Gastroesophageal sphincter (tissue), 4 donors: ENCODE measurements around the gene SERINC2. TPM values are rescaled to one million over a fixed set of nuclear protein-coding genes. Genes with fewer than 3 reads are reported as not detected.

Experiments
- ATAC-seq: fragments of 150-250 bp; one replicate; pipeline ENCODE4 v1.9.1; 2016; ENCODE audit warnings: mild to moderate bottlenecking, moderate library complexity
- H3K27ac ChIP-seq, 4 donors: fragments of 200-600 bp; sonication (generic) in 3 of 4; 1 replicate in 3 of 4; 2 replicates in 1 of 4; pipeline ENCODE4 v1.5.1; 2016 to 2019
- H3K27me3 ChIP-seq: fragments of 200-600 bp; sonication (generic); one replicate; pipeline ENCODE4 v1.5.1; 2019
- H3K36me3 ChIP-seq, 2 donors: fragments of 200-600 bp; sonication (generic); one replicate each; pipeline ENCODE4 v1.5.1; 2019; ENCODE audit warnings: control low read depth in 1 of 2
- H3K4me1 ChIP-seq, 3 donors: fragments of 200-600 bp; sonication (generic); 1 replicate in 2 of 3; 2 replicates in 1 of 3; pipeline ENCODE4 v1.5.1; 2016 to 2019; ENCODE audit warnings: control low read depth in 2 of 3
- H3K4me3 ChIP-seq, 2 donors: fragments of 200-600 bp; sonication (generic); one replicate each; pipeline ENCODE4 v1.5.1; 2019; ENCODE audit warnings: mild to moderate bottlenecking in 1 of 2, moderate library complexity in 1 of 2
- H3K9me3 ChIP-seq, 3 donors: fragments of 200-600 bp; sonication (generic); one replicate each; pipeline ENCODE4 v1.5.1; 2017 to 2019; ENCODE audit warnings: control low read depth in 2 of 3
- EP300 ChIP-seq: sonication (generic); formaldehyde crosslinking; IDR thresholded peaks from one replicate; pipeline ENCODE4 v1.6.1; 2017; ENCODE audit warnings: antibody characterized with exemption, mild to moderate bottlenecking
- POLR2A ChIP-seq, 2 donors: fragments of 450-650 bp; IDR thresholded peaks; one replicate each; pipeline ENCODE4 v1.6.1; 2017; ENCODE audit warnings: antibody characterized with exemption in 2 of 2, mild to moderate bottlenecking in 2 of 2, moderate library complexity in 1 of 2
- POLR2AphosphoS5 ChIP-seq: sonication (generic); formaldehyde crosslinking; IDR thresholded peaks from one replicate; pipeline ENCODE4 v1.6.1; 2017; ENCODE audit warnings: antibody characterized with exemption
- WGBS, 2 donors: methylation state at CpG; one replicate each; pipeline ENCODE4 v1.1.5; 2018; ENCODE audit warnings: low coverage in 1 of 2; 5-methylcytosine and 5-hydroxymethylcytosine counted together
- total RNA-seq, 4 donors: library from RNA; depleted of rRNA; stranded (reverse); fragments of >200 nt; gene quantifications; one replicate each; pipeline ENCODE4 v1.1.0, GENCODE V29; 2016
- TF ChIP-seq, protein P1 (sequence below), 4 experiments: fragments of 200-600 bp in 2 of 4; fragments of 450-650 bp in 2 of 4; sonication (generic) in 1 of 4; IDR thresholded peaks; one replicate each; pipeline ENCODE4 v1.5.1; 2017 to 2019; ENCODE audit warnings: antibody characterized with exemption in 4 of 4, mild to moderate bottlenecking in 2 of 4, moderate library complexity in 2 of 4

The SERINC2 gene
- total RNA-seq, 4 donors from 2014 or later, result 2.5 to 8.7 (median 4.1) TPM

DNA sequence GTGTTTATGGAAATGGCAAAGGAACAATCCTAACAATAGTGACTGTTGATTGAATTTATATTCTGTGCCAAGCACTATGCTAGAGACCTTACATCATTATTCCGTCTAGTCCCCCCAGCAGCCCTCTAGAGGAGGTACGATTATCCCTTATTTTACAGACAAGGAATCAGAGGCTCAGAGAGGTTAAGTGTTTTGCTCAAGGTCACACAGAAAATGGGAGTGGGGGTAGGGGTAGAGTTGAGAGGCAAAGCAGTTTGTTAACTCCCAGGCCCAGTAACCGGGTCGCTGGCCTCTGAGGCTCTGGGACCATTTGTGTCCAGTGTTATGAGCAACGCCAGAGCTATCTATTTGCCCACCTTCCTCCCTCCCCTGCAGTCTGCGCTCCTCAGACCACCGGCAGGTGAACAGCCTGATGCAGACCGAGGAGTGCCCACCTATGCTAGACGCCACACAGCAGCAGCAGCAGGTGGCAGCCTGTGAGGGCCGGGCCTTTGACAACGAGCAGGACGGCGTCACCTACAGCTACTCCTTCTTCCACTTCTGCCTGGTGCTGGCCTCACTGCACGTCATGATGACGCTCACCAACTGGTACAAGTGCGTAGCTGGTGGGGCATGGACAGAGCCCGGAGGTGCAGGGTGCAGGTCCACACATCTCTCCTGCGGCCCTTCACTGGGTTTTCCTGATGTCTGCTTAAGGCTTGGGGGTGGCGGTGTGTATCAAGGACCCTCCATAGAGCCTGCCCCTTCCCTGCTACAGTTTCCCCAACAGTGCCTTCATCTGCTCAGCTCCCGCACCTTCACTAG is 19.8 kb downstream of the SERINC2 start:
- H3K27me3 ChIP-seq, result no peaks in the 10 kb centered on the region
- TF ChIP-seq, protein P1, sequence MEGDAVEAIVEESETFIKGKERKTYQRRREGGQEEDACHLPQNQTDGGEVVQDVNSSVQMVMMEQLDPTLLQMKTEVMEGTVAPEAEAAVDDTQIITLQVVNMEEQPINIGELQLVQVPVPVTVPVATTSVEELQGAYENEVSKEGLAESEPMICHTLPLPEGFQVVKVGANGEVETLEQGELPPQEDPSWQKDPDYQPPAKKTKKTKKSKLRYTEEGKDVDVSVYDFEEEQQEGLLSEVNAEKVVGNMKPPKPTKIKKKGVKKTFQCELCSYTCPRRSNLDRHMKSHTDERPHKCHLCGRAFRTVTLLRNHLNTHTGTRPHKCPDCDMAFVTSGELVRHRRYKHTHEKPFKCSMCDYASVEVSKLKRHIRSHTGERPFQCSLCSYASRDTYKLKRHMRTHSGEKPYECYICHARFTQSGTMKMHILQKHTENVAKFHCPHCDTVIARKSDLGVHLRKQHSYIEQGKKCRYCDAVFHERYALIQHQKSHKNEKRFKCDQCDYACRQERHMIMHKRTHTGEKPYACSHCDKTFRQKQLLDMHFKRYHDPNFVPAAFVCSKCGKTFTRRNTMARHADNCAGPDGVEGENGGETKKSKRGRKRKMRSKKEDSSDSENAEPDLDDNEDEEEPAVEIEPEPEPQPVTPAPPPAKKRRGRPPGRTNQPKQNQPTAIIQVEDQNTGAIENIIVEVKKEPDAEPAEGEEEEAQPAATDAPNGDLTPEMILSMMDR (IDR thresholded peaks at IDR 0.05), result no peak
- TF ChIP-seq POLR2A (IDR thresholded peaks at IDR 0.05), result no peak
- no peak for TF ChIP-seq EP300
- H3K4me3 ChIP-seq, result no peak overlapping the region
- no peaks in the 10 kb centered on the region for H3K4me1 ChIP-seq
- H3K36me3 ChIP-seq, result no peaks in the 10 kb centered on the region
- 59 to 65% methylated on average over 2 to 4 of the region's 20 CpGs for WGBS, 2 donors
- no peaks in the 10 kb centered on the region for H3K9me3 ChIP-seq
- no peak overlapping the region for H3K27ac ChIP-seq
- no peak for ATAC-seq

GRCh38 chr1:31433396-31433930 is 20.4 kb downstream of the SERINC2 start:
- TF ChIP-seq POLR2AphosphoS5, result no peak
- TF ChIP-seq, protein P1 (IDR thresholded peaks at IDR 0.05), result no peak
- no peak for TF ChIP-seq EP300
- TF ChIP-seq POLR2A (IDR thresholded peaks at IDR 0.05), result no peak
- no peak for ATAC-seq
- Histone ChIP-seq H3K9me3 (no peaks in the 10 kb centered on the region), H3K4me3 (no peak overlapping the region), H3K4me1 (no peaks in the 10 kb centered on the region), H3K27me3 (peaks cover 1% of the 10 kb centered on the region), H3K36me3 (no peaks in the 10 kb centered on the region), H3K27ac (no peak overlapping the region)
- WGBS, 2 donors, result 92 to 100% methylated on average over 3 to 4 of the region's 6 CpGs

DNA sequence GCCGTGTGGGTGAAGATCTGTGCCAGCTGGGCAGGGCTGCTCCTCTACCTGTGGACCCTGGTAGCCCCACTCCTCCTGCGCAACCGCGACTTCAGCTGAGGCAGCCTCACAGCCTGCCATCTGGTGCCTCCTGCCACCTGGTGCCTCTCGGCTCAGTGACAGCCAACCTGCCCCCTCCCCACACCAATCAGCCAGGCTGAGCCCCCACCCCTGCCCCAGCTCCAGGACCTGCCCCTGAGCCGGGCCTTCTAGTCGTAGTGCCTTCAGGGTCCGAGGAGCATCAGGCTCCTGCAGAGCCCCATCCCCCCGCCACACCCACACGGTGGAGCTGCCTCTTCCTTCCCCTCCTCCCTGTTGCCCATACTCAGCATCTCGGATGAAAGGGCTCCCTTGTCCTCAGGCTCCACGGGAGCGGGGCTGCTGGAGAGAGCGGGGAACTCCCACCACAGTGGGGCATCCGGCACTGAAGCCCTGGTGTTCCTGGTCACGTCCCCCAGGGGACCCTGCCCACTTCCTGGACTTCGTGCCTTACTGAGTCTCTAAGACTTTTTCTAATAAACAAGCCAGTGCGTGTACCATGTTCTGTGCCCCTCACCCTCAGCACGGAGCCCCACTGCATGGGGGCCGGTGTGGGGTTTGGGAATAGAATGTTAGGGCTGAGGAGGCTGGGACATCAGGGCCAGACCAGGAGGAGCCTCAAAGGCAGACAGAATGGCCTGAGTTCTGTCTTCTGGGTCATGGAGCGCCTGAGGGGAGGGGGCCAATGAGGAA is 21.3 kb downstream of the SERINC2 start:
- ATAC-seq, result no peak
- Histone ChIP-seq H3K9me3 (no peaks in the 10 kb centered on the region), H3K4me1 (no peaks in the 10 kb centered on the region), H3K4me3 (no peak overlapping the region), H3K27ac (no peak overlapping the region), H3K27me3 (peaks cover 4% of the 10 kb centered on the region), H3K36me3 (no peaks in the 10 kb centered on the region)
- 29% methylated on average over 7 of the region's 21 CpGs; no CpG with 5 or more reads in 1 of the 2 donors for WGBS, 2 donors
- TF ChIP-seq, protein P1 (IDR thresholded peaks at IDR 0.05), result no peak
- TF ChIP-seq EP300 (no peak), POLR2A (IDR thresholded peaks at IDR 0.05) (no peak), POLR2AphosphoS5 (no peak)

GRCh38 chr1:31434979-31435378 is 22.0 kb downstream of the SERINC2 start:
- ATAC-seq, result no peak
- 90% methylated on average over 2 of the region's 12 CpGs; no CpG with 5 or more reads in 1 of the 2 donors for WGBS, 2 donors
- no peaks in the 10 kb centered on the region for H3K9me3 ChIP-seq
- H3K27ac ChIP-seq, result no peak overlapping the region
- no peak for TF ChIP-seq EP300
- no peak for TF ChIP-seq POLR2A (IDR thresholded peaks at IDR 0.05)
- TF ChIP-seq POLR2AphosphoS5, result no peak
- TF ChIP-seq, protein P1 (IDR thresholded peaks at IDR 0.05), result no peak
- no peaks in the 10 kb centered on the region for H3K4me1 ChIP-seq
- no peak overlapping the region for H3K4me3 ChIP-seq
- no peaks in the 10 kb centered on the region for H3K36me3 ChIP-seq
- peaks cover 4% of the 10 kb centered on the region for H3K27me3 ChIP-seq
